Activated T-helper 9 cell treated with anti-CD3 and anti-CD28 coated beads, Interleukin-2, amount 50 U/mL, for 16 hours (primary cell): ENCODE results near the gene PRDM16.

Source experiments
- DNase-seq: peaks from one replicate; pipeline ENCODE4 v3.0.0-alpha.2; 2020; ENCODE audit warnings: low read depth

Gene PRDM16

DNA sequence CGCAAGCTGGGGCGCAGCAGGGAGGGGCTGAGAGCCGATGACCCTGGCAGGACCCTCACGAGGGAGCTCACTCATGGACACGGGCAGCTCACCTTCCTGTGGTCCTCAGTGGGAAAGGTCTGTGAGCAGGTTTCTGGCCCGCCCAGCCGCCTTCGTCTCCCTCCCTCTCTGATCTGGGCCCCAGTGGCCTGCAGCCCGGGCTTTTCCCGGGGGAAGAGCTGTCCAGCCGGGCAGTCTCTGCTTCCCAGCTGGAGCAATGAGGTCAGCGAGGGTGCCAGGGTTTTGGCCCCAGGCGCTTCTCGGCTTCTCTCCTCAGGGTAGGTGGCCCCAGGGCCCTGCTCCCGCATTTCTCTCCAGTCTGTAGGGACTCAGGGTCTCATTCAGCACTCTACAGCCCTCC is 363.3 kb downstream of the PRDM16 start:
- no peak for DNase-seq

DNA sequence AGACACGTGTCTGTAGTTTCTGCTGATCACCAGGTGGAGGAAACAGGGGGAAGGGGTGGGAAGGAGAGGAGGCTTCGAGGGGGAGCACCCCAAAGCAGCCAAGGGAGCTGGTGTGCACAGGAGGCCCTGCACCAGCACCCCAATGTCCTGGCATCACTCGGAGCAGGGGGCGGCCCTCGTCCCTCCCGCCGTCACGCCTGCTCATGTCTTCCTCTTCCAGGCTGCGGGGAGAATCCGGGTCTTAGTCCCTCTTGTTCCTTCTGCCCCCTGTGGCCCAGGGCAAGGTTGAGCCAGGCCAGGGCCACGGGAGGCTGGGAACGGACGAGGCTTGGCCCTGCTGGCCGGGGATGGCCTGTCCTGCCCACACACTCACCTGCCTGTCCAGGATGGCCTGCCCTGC is 364.1 kb downstream of the PRDM16 start:
- DNase-seq = no peak

DNA sequence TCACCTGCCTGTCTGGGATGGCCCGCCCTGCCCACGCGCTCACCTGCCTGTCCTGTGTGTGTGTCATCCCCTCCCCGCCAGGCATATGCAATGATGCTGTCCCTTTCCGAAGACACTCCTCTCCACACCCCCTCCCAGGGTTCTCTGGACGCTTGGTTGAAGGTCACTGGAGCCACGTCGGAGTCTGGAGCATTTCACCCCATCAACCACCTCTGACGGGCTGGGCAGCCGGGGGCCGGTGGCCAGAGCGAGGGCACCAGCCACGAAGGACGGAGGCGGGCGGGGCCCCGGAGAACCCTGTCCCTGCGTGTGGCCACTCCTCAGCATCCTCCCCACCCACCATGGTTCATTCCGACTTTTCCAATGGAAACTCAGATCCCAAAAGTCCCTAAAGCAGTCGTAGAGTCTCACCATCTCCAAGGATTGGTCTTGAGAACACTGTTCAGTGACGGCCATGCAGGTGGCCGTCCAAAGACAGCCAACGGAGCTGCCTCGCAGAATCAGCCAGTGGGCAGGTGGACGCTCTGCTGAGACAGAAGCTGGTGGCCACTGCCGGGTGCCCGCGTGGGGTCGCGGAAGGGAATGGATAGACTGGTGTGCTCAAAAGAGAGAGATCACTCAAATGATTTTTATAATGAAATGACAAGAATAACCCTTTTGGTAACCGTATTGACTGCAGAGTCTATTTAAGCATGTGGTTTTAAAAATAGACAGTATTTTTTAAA is 364.8 kb downstream of the PRDM16 start:
- DNase-seq = no peak

DNA sequence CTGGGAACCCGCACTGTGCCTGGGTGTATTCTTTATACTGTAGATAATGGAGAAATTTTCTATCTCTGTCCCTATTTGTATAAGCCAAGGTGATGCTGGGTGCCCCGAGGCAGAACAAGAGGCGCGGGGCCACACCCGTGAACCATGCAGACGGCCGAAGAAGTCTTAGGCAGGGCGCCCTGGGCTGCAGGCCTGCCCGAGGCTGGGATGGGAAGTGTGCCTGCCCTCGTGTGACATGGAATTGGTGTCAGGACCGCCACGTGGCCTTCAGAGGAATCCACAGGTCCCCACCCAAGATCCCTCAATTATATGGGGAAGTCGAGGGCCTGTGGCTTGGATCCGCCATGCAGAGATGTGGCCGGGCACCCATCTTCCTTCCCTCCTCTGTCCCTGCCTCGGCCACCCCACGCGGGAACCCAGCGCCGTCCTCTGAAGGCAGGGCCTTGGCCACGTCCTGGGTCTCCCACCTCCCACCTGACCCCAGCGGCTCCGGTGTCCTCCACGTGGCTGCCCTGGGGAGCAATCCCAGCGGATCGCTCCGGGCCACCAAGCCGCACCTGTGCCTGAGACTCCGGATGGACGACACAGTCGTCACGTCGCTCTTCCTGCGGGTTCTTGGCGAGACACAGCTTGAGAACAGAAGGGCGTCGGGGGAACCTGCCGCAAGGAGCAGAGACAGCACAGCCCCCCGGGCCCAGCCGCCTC is 365.6 kb downstream of the PRDM16 start:
- no peak for DNase-seq

DNA sequence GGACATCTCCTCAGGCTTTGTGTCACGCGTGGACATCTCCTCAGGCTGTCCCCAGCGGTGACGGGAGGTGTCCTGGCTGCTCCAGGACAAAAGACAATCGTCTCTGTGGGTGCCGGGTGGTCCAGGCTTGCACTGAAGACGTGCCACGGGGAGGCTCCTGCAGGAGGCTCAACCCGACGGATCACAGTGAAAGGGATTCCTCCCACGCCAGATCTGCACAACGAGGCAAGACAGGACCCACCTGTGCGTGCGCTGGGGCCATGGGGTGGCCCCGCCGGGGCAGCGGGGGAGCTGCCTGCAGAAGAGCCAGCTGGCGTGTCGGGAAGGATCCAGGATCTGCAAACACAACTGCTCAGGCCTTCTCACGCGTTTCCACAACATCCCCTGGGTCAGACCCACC is 366.7 kb downstream of the PRDM16 start:
- DNase-seq = no peak

DNA sequence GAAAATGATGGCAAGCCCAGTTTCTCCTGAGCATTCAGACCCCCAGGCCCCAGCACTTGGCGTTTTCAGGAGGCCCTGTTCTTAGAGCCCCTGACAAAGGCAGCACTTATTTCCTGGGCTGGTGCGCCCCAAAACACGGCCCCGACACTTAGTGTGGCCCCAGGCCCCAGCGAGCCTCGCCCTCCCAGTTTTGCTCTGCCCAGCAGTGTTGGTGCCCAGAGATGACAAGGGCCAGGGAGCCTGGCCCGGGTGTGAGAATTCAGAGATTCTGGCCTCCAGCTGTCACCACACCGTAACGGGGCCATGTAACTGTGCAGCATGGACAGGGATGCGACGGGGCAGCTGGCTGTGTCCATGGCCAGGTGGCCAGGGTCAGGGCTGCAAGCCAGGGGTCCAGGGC is 367.4 kb downstream of the PRDM16 start:
- no peak for DNase-seq

DNA sequence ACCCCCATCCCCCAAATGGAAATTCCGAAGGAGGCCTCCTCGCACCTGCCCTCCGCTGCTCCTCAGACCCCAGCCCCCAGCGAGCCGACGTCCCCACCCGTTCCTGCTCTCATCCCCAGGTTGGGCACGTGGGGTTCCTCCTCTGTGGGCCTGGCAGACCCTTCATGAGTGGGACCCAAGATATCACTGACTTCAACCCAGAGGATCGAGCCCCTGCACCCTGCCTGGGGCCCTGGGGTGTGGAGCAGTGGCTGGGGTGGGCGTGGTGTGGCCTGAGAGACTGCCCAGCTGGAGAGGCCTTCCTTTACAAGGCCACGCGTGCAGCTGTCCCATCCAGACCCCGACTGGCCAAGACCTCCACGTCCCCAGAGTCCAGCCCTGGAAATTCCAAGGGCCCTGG is 367.9 kb downstream of the PRDM16 start:
- DNase-seq = no peak

DNA sequence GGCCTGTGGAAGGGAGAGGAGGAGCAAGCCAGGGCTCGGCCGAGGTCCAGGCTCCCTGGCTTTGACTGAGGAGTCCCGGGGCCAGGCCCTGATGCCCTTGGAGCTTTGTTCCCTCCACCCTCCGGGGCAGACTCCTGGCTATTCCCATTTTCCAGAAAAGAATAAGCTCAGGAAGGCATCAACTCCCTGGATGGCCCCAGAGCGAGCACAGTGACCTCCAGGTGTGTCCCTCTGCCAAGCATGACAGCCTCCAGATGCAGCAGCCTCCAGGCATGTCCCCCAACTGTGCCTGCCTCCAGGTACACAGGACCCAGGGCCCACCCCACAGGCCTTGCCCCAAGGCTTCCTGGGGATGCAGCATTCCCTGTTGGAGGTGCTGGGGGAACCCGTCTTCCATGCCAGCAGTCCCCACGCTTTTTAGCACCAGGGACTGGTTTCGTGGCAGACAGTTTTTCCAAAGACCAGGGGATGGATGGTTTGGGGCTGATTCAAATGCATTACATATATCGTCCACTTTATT is 369.7 kb downstream of the PRDM16 start:
- DNase-seq = no peak

DNA sequence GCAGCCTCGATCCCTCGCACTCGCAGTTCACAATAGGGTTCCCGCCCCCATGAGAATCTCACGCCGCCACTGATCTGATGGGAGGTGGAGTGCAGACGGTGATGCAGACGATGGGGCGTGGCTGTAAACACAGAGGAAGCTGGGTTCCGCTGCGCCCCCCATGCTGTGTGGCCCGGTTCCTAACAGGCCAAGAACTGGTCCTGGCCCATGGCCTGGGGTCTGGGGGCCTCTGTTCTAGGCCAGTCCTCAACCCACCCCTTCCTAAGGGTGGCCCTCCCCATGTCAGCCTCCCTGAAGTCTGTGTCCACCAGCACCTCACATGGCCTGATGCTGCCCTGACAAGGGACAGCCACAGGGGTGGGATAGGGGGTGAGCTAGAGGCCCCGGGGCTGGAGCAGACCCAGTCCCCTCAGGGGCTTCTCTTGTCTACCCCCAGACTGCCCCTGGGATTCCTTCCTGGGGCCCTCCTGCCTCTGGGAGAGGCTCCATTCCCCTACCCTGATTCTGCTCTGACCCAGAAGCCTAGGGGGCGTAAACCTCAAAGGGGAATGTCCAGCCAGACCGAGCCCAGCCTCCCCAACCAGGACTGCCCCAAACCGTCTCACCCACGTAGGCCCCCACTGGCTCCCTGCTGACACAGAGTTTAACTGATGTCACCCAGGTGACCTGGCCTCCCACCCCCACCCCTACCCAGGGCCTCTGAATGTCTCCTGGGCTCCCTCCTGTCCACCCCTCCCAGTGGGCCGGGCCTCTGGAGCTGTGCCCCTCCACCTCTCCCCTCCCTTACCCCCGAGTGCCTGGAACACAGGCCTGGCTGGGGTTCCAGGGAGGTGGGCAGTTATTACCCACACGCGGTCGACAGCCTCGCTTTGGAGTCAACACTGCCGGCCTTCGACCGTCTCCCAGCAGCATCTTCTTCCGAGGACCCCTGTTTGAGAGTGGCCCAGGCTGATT is 370.6 kb downstream of the PRDM16 start:
- no peak for DNase-seq

DNA sequence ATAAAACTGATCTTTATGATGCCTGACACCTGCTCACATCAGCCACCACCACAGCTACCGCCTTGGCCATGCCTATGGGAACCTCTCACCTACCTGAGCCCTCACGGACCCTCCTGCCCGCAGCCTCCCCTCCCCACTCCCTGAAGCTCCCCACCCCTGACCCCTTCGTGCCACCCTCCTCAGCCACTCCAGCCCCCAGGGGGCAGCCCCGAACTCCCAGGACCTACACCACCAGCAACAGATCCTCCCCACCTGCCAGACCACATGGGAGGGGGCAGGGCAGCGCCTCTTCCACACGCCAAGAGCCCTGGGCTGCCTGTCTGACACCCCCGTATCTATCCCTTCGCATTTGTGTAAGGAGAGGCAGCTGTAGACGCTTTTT is 371.3 kb downstream of the PRDM16 start:
- DNase-seq = no peak

DNA sequence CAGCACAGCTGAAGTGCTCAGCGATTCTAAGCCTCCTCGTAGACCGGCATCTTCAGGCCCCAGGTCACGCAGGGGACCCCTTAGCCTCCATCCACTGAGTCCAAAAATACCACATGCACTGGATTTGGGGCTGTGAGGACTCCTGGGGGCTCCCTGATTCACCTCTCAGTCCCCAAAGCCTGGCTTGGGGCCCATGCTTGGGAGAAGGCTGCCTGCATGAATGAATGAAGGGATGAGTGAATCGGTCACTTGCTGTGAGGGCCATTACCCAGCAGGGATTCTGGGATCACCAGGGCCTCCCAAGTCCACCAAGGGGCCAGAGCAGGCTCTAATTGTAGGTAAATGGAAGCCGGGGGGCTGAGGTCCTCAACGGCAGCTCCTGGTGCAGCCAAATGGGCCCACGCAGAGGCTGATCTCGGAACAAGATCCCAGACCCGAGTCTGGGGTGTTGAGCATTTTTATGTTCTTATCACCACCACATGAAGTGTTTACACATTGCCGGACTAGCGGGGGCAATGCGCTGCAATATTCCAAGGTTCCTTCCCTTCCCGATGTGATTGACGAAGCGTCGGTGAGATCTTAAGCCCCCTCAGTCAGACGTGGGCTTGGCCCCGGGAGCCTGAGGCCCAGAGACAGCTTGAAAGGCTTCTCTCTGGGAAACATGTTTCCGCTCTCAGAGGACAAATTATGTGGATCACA is 371.9 kb downstream of the PRDM16 start:
- DNase-seq = no peak

DNA sequence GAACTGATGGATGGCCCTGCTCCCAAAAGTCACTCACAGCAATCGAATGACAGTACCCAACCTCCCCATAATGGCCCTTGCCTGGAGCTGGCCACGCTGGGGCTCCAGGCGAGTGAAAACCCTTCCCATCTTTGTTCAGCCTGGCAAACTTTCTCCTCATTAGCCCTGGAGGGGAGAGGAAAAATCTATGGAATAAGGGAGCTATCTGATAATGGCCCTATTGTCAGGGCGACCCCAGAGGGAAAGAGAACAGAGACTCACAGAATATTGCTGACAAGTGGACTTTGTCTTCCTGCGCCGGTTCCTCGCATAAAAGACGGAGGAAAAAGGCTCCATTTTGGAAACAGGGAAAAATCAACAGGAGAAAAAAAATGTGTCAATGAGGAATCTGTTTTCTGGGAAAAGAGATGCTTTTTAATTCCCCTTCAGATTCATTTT is 372.4 kb downstream of the PRDM16 start:
- DNase-seq = no peak

DNA sequence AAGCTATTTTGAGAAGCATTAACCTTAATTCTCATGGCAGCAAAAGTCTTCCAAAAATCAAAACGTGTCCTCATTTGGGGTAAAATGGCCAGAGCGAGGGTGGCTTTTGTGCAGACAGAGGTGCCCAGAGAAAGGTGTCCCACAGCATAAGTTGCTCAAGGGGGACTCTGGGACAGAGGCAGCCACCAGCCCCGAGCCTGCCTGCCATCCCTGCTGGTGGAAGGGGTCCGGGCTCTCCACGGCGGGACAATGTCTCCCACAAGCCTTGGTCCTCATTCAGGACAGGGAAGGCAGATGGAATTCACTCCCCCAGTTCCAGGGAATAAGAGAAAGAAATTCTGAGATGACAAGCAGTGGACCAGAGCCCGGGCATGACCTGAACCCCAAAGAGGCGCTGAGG is 372.9 kb downstream of the PRDM16 start:
- no peak for DNase-seq

DNA sequence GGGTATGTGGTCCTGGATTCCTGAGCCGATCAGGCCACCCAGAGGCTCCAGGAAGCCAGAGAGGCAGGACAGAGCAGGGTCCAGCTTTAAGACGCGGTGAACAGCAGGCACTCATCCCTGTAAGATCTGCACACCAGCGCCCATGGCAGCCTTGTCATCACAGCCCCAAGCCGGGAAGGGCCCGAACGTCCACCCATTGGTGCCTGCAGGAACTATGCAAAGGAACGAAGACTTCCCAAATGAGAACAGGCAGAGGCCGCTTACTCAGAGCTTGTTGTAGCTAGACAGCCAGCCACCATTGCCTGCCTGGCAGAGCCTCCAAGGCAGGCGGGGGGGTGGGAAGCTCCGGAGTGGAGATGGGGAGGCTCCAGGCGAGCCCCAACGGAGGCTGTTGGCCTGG is 373.3 kb downstream of the PRDM16 start:
- DNase-seq = no peak

DNA sequence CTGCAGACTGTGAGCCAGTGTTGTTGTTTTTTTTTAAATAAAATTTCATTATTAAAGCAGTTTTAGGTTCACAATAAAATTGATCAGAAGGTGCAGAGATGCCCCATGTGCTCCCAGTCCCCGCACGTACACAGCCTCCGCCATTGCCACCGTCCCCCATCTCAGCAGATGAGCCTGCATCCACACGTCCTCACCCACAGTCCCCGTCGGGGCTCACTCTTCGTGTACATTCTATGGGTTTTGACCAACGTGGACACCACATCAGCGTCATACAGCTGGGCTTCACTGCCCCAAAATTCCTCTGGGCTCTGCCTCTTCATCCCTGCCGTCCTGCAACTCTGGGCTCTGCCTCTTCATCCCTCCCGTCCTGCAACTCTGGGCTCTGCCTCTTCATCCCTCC is 373.9 kb downstream of the PRDM16 start:
- DNase-seq = no peak

DNA sequence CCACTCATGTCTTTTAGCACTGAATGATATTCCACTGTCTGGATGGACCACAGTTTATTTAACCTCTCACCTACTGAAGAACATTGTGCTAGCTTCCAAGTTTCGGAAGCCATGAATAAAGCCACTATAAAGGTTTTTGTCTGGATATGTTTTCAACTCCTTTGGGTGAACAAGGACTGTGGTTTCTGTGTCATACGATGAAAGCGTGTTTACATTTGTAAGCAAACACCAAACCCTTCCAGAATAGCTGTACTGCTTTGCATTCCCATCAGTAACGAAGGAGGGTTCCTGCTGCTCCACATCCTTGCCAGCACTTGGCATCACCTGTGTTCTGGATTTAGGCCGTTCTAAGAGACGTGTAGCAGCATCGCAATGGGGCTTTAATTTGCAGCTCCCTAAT is 374.8 kb downstream of the PRDM16 start:
- DNase-seq = no peak

DNA sequence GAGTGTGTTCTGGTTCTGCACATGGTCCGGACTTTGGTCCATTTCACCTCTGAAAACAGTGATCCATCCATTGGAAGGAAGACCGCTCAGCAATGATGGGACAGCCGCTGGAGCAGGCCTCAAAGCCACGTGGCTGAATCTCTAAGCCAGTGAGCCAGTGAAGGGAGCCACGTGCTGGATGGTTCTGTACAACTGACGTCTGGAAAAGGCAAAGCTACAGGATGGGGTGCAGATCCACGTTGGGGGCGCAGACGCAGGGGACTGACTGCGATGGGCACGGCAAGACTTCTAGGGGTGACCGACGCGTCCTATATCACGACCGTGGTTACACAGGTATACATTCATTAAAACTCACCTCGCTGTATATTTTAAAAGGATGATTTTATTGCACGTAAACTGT is 375.3 kb downstream of the PRDM16 start:
- no peak for DNase-seq

DNA sequence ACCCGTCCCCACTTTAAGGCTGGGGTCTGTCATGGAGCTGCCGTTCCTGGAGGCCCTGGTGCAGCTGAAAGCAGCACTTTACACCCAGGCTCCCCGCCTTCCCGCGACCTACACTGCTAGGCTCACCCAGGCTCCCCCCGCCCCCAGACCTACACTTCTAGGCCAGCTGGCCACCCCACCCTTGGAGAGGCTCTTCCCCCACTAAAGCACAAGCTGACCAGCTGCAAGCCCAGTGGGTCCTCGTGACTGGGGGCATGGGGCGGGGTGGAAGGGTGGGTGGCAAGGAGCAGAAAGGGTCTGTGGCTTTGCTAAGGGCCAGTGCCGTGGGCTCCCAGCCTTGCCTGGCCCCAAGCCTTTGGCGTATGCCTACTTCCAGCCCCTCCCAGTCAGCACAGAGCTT is 375.7 kb downstream of the PRDM16 start:
- DNase-seq = no peak

DNA sequence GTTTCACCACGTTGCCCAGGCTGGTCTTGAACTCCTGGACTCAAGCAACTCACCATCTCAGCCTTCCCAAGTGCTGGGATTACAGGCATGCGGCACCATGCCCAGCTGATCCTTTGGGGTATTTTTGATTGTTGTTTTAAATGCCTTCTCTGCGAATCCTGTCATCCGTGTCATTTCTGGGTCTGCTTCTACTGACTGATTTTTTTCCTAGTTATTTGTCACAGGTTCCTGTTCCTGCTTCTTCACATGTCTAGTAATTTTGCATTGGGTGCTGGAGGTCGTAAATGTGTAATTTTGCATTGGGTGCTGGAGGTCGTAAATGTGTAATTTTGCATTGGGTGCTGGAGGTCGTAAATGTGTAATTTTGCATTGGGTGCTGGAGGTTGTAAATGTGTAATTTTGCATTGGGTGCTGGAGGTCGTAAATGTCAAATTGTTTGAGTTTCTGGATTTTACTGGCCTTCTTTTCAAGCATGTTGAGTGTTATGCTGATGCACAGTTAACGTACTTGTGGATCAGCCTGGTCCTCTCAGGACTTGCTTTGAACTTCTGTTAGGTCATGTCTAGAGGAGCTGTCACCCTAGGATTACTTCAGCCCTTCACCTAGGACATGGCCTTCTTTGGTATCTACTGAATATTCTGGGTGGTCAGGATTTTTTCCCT is 381.3 kb downstream of the PRDM16 start:
- no peak for DNase-seq

DNA sequence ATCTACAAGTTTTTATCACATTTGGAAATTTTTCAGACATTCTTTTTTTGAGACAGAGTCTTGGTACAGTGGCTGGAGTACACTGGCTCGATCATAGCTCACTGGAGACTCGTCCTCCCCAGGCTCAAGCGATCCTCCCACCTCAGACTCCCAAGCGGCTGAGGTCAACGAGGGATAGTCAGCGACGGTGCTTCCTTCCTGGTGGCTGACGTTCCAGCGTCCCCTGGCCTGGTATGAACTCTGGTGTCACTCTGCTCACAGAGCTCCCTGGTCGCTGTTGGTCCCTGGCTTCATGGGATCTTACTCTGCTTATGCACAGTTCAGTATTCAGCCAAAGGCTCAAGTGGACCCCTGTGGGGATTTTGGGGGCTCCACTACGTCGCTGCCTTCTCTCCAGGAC is 382.0 kb downstream of the PRDM16 start:
- no peak for DNase-seq
